HG02571 (cell line): ENCODE results near the gene CLDN11.

Source experiments
- ATAC-seq: cut with Tn5 transposase; IDR thresholded peaks from one replicate; pipeline ENCODE4 v1.9.1; 2021; ENCODE audit warnings: mild to moderate bottlenecking, moderate library complexity; ENCODE audit not compliant: unreplicated experiment

CLDN11 gene

GRCh38 chr3:170469151-170470062 lies 50.7 kb downstream of the CLDN11 start:
- ATAC-seq: no peak

- no peak for ATAC-seq
These were observed 51.7 kb downstream of the CLDN11 start for GRCh38 chr3:170470063-170471016.

- ATAC-seq: no peak
These were observed 52.5 kb downstream of the CLDN11 start for GRCh38 chr3:170471149-170471548.

- ATAC-seq: no peak
These were observed 54.7 kb downstream of the CLDN11 start for GRCh38 chr3:170473358-170473757.

- no peak for ATAC-seq
These were observed 56.5 kb downstream of the CLDN11 start for GRCh38 chr3:170475092-170475685.

GRCh38 chr3:170476291-170476690 lies 57.6 kb downstream of the CLDN11 start:
- no peak for ATAC-seq

GRCh38 chr3:170477395-170477794 lies 58.7 kb downstream of the CLDN11 start:
- no peak for ATAC-seq

DNA sequence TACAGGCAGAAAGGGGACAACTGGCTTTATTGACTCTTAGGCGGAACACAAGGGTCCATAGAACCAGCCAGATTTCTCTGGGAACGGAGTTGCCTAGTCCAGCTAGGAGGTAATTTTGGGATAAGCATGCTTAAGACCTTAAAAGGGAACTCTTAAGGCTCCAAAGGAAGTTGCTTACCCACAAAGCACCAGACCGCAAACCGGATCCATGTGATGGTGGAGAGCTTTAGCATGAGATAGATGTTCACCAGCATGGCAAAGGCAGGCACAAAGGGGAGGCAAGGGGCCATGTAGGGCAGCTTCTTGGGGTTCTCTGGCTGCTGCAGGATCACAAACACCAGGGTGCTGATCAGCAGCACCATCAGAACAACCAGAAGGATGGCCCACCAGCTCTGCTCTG lies 61.4 kb downstream of the CLDN11 start:
- no peak for ATAC-seq

DNA sequence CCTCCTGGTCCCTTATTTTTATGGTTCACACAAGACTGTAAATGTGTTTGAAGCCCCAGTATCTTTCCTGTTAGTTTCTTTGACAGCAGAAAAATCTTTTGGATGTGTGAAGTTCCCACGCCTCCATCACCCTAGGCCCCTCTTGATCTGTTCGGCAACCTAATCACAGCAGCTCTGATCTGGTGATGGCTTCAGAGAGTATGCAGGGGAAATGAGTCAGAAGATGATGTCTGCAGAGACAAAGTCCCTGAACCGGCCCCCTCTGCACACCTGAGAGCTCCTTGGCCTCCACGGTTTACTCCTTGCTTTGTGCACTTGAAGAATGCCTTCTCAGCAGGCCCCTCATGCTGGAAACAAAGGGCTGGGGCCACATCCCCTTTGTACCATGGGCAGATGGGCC lies 63.5 kb downstream of the CLDN11 start:
- no peak for ATAC-seq

DNA sequence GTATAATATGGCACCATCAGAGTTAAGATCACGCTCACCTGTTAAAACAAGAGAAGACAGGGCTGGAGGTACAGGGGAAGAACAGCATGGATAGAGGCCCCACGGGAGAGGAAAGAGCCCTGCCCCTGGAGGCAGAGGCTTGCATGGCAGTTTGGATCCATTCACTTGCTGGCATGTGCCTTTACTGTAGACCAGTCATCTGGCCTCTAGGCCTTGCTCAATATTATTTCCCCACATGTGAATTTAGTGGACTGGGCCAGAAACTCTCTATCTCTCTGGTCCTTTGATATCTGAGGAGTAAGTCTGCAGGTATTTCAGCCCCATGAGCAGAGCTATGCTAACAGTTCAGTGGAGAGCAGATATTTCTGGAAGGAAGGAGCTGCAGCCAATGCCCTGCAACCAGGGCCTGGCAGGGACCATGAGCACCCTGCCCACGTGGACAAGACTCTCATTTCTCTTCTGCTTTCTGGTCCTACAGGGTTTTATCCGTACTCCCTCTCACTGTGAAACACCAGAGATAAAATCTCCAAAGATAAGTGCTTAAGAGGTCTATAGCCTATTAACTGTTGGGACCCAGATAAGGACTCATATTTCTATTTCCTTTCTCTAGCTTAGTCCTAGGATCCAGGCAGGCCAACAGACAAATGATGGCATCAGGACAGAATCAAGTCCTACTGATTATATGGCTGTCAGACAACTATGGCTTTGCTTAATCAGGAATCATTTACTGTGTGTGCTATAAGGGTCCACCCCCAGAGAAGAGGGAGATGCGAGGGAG lies 65.0 kb downstream of the CLDN11 start:
- ATAC-seq: no peak
